Stimulated activated CD4-positive, alpha-beta T cell treated with anti-CD3 and anti-CD28 coated beads, TNF-alpha, amount 100 ng/mL, for 4 hours (primary cell): ENCODE data around the gene FAHD2B.
"Not testable (repeated sequence)": the region's sequence is repeated elsewhere in the genome, so short reads cannot be mapped to it uniquely, and the experiment has no call there.

Experiments used
- DNase-seq, 3 experiments: peaks; one replicate each; pipeline ENCODE4 v3.0.0-alpha.2; 2020; ENCODE audit warnings: low read depth in 3 of 3

Gene FAHD2B, protein sequence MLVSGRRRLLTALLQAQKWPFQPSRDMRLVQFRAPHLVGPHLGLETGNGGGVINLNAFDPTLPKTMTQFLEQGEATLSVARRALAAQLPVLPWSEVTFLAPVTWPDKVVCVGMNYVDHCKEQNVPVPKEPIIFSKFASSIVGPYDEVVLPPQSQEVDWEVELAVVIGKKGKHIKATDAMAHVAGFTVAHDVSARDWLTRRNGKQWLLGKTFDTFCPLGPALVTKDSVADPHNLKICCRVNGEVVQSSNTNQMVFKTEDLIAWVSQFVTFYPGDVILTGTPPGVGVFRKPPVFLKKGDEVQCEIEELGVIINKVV

DNA sequence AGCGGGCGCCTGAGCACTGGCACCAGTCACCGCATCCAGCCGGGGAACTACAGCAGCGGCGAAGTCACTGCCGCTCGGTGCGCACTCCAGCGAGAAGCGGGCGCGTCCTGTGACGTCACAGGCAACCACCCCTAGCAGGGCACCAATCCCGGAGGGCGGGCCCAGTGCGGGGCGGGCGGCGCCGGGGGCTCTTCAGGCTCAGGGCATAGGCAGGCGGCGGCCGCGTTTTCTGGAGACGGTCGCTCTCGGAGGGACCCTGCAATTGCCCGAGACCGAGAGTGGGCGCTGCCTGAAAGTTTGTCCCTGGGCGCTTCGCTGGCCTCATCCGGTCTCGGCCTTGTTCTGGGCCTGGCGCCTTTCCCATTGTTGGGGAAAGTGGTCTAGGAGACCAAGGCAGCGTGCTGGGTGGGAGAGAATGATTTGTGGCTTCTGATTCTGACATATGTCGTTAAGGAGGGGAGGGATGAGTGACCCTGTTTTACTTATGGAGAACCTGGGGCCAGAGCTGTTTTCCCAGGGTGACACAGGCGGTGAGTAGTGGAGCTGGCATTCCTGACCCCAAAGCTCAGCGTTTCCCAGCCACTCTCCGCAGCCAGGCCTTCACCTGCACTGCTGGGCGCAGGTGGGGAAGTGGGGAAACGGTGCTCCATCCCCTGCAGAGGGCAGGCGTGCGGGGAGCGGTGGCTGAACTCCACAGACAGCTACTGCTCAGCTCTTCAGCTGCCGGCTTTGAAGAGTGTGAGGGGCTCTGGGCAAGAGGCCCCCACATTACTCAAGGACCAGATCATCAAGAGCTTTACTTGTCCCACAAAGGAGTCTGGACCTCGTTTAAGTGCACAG is at the start of gene FAHD2B:
TSS of gene FAHD2B (minus strand) at position 111 of the 840 bp plus-strand sequence. CDS start 3,176 bp downstream, outside the sequence.
- peak; percentile 66 to 77 (median 74) for DNase-seq

GRCh38 chr2:97144016-97144415 is 49.3 kb upstream of the FAHD2B start:
- DNase-seq = not testable (repeated sequence)

GRCh38 chr2:97129090-97129489 is 34.4 kb upstream of the FAHD2B start:
- not testable (repeated sequence) for DNase-seq

DNA sequence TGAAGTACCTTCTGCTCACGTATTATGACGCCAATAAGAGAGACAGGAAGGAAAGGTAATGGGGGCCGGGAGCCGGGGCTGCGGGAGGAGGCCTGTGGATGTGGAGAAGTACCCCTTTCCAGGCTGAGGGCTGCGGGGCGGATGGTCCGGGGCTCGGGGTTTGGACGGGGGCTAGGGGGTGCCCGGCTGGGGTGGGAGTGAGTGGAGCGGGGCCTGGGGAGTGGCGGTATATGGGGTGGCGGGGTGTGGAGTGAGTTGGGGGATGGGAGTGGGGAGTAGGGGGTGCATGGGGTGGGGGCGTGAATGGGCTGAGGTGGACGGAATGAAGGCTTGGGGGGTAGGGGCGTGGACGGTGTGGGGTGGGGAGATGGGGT is 19.2 kb upstream of the FAHD2B start:
- not testable (repeated sequence) for DNase-seq

GRCh38 chr2:97113050-97113881 is 18.6 kb upstream of the FAHD2B start, which contains the start of gene ANKRD36:
ANKRD36 (plus strand) TSS chr2:97113153; CDS start chr2:97113740, 587 bp downstream.
- peak; percentile 72 to 77 (median 72) for DNase-seq

GRCh38 chr2:97112320-97113049 is 17.8 kb upstream of the FAHD2B start:
- DNase-seq = peak in 2 of 3 experiments; percentile 30 to 32

DNA sequence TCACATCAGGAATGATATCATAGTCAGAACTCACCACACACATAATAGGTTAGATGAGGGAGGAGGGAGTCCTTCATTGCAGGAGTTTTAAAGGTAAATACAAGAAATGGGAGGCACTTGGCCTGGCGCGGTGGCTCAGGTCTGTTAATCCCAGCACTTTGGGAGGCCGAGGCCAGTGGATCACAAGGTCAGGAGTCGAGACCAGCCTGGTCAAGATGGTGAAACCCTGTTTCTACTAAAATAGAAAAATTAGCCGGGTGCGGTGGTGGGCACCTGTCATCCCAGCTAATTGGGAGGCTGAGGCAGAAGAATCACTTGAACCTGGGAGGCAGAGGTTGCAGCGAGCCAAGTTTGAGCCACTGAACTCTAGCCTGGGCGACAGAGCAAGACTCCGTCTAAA is 16.6 kb upstream of the FAHD2B start:
- DNase-seq = not testable (repeated sequence)

GRCh38 chr2:97106878-97107277 is 12.2 kb upstream of the FAHD2B start:
- not testable (repeated sequence) for DNase-seq

- DNase-seq = not testable (repeated sequence)
These were observed 4.2 kb upstream of the FAHD2B start for GRCh38 chr2:97098786-97099372.

DNA sequence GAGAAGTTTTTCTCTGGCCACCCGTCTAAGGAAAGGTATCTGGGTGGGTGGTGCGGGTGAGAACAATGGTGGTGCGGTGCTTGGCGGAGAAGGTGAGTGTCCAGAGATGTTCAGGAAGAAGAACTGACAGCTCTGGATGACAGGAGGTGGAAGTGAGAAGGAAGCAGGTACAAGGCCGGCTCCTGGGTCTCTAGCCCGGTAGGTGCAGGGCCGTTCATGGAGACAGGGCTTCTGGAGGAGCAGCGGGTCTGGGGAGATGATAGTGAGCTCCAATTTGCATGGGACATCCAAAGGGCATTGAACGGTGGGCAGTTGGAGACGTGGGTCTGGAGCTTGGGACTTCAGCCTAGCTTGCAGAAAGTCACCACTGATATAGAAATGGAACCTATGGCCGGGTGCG is 979 bp upstream of the FAHD2B start:
- DNase-seq = no peak

DNA sequence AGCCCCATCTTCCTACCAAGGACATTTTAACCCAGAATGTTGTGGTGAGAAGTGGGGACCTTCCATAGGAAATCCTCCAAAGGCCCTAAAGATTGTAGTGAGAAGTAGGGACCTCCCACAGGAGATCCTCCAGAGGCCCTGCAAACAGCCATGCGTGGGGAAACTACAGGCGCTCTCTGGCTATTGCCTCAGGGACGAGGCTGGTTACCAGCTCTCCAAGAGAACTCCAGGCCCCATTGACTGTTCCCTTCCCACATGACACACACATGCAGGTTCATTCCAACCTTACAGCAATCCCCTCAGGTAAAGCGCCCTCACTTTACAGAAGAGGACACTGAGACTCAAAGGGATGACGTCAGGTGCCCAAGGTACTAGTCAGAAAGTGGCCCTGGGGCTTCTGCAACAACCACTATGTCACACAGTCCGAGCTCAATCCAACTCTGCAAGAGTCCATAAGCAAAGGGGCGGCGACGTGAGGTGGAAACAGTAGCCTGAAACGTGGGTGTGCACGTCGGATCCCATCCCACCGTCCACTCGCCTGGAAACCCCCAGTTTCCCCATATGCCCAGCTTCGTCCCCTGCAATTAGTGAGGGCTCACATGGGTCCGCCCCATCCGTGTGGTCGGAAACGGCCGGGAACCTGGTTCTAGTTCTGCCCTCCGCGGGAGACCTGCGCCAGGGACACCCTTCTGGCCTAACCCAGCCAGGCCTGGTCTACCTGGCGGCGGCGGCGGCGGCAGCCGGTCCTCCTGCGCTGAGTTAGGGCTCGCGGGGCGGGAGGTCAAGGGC is 505 bp downstream of the FAHD2B start:
- DNase-seq = not testable (repeated sequence)

GRCh38 chr2:97092946-97093345 is 1.7 kb downstream of the FAHD2B start:
- not testable (repeated sequence) for DNase-seq

DNA sequence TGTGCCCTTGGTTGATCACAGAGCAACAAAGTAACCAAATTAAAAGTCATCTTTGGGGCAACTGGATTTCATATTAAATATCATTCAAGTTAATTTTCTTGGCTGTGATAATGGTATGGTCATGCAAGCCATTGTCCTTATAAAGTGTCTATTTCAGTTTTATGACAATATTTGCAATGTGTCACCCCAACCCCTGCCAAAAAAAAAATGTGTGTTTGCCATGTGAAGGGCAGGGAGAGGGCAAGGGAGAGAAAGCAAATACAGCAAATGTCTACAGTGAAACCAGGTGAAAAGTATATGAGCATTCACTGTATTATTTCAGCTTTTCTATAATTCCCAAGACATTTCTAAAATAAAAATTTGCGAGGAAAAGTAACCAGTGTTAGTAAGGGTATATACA is 6.0 kb downstream of the FAHD2B start:
- DNase-seq = not testable (repeated sequence)

GRCh38 chr2:97085093-97085492 is 9.6 kb downstream of the FAHD2B start:
- DNase-seq = not testable (repeated sequence)

DNA sequence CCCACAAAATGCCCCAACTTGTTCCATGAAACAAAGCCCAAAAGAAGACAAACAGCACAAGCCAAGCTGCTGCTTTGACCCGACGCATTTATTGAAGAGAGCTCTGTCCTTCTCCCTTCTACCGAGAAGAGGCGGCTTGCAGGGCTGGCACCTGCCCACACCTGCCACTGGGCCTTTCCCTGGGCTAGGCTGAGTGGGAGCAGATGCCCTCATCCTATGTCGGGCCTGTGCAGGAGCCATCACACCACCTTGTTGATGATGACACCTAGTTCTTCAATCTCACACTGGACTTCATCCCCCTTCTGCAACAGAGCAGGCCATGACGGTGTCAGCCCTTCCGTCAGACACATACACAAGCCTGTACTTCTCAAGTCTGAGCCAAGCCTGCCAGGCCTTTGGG is 11.2 kb downstream of the FAHD2B start:
- DNase-seq = not testable (repeated sequence)

DNA sequence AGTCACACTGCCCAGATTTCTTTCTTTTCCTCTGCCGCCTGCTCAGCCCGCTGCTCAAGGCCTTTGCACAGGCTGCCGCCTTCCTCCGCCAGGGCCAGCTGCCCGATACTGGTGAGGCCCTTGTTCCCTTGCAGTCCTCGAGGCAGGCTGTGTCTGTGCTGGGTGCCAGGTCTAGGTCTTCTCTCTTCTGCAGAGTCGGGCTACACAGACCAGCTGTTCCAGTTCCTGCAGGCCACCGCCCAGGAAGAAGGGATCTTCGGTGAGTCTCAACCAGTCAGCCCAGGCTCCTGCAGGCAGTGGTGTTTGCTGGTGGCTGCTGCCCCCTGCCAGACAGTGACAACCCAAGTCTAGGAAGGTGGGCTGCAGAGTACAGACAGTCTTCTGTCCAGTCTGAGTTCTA is 12.5 kb downstream of the FAHD2B start:
- DNase-seq = not testable (repeated sequence)

DNA sequence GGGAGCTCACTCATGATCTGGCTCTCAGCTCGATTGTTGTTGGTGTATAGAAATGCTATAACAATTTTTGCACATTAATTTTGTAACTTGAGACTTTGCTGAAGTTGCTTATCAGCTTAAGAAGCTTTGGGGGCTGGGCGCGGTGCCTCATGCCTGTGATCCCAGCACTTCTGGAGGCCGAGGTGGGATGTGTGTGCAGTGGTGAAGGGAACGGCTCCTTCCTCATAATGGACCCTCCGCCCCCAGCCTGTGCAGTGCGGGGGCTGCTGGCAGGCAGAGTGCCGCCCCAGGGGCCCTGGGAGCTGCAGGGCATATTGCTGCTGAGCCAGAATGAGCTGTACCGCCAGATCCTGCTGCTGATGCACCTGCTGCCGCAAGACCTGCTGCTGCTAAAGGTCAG is 13.8 kb downstream of the FAHD2B start:
- not testable (repeated sequence) for DNase-seq

DNA sequence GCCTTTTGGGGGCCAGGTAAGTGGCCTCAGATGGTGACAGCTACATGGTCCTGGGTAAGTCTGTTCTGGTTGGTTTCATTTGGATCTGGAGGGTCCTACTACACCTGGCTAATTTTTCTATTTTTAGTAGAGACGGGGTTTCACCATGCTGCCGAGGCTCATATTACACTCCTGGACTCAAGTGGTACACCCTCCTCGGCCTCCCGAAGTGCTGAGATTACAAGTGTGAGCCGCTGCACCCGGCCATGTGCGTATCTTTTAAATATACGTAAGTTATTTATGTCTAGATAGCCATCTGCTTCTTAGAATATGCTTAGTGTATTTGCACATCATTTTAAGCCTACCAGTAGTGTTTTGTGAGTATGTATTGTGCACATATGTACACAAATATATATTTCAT is 17.5 kb downstream of the FAHD2B start:
- DNase-seq = not testable (repeated sequence)

DNA sequence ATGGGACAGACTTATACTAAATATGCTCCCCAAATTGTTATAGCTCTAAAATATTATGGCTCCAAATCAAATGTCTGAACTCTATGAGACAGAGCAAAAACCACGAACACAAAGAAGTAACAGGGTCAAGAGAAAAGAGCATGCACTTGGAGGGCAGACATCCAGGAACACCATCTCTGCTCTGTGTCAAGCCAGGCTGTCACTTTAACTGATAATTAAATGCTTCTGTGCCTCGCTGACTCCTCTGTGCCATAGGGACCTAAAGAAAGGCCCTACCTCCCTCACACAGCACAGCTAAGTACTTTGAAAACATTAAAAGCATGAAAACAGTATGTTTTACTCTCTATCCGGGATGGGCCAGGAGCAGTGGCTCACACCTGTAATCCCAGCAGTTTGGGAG is 23.8 kb downstream of the FAHD2B start:
- not testable (repeated sequence) for DNase-seq

- DNase-seq = not testable (repeated sequence)
These were observed 26.0 kb downstream of the FAHD2B start for GRCh38 chr2:97068722-97069121.
